Epidermal melanocyte (primary cell): Measurements from ENCODE around the gene RNF225.
"Not testable (repeated sequence)": the region's sequence is repeated elsewhere in the genome, so short reads cannot be mapped to it uniquely, and the experiment has no call there.

ENCODE experiments used
- DNase-seq: peaks from one replicate; pipeline ENCODE4 v3.0.0; 2011; ENCODE audit warnings: low spot score; ENCODE audit not compliant: insufficient read length

Gene RNF225

GRCh38 chr19:58407658-58408151 is 12.2 kb downstream of the RNF225 start:
- no peak for DNase-seq

DNA sequence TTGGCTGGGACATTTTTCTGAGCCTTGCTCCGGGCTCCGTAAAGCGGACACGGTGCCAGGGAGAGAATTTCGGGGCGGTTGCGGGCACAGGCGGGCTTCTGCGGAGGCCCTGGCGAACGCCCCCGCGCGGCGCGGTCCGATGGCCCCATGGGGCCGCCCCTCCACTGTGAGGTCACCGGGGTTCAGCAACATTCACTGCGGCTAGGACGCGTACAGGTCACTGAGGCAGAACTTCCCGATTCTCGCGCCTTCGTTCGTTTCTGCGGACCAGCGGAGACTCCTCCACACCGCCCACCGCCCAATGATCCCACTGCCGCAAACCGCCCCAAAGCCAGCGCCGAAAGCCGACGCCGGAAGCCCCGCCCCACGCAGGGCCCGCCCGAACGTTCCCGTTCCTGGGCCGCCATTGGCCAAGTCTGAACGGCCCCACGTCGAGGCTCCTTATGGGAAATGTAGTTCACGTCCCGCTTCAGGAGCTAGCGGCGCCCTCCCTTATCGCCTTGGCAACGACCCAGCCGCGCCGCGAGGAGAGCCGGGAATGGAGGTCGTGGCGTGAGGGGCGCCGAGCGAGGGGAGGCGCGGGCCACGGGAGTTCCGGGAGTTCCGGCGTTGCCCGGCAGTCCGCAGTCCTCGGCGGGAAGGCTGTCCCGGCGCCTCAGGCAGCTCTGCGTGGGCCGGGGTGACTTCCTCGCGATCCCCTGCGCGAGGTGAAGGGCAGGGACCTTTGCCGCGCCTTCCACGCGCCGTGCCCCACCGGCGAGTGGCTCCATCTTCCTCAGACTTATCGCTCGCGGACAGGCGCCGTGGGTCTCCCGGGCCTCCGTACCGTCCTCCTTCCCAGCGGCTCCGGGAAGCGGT is 12.9 kb downstream of the RNF225 start, which contains the start of gene ZNF584:
Gene ZNF584, plus strand, starts transcription at position 498 of the 858 bp plus-strand sequence. CDS start 499 bp downstream, outside the sequence.
- DNase-seq, result peak; percentile 95

DNA sequence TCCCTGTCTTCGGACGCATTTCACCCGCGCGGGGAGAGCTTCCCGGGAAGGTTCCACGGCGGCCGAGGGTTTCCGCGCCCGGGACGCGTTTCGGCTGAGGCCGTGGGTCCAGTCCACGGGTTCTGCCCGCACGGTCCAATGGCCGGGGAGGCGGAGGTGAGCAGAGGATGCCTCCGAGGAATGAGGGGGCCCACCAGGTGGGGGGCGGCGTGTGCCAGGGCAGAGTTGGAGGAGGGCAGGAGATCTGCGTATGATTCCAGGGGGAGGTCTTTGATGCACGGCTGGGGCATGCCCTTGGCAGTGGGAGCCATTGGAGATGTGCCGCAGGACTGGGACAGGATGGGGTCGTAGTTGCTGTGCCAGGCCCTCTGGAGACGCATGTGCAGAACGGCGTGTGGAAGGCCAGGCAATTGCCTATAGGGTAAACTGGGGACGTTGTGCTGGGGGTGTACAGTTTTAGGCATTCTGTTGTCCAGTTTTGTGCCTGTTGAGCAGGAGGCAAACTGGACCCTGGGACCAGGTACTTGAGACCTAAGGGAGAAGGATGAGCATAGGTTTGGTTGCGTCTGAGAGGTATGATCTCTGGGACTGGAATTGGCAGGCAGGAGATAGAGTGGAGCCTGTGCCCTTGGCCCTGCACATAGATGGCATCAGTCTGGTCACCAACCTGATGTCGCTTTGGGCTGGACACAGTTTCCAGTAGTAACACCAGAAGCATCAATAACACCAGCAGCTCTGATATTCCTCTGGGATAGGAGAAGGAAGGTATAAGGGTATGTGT is 13.7 kb downstream of the RNF225 start:
- no peak for DNase-seq

DNA sequence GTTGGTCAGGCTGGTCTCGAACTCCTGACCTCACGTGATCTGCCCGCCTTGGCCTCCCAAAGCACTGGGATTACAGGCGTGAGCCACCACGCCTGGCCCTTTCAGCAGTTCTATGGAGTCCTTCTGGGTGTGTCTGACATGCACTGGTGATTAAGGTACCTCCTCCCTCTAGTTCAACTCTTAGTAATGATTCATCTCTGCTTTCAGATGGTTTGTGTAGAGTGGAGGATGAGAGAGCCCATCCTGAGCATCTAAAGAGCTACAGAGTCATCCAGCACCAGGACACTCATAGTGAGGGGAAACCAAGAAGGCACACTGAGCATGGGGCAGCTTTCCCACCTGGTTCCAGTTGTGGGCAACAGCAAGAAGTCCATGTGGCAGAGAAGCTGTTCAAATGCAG is 21.1 kb downstream of the RNF225 start:
- DNase-seq, result no peak

- DNase-seq, result no peak
Measured at GRCh38 chr19:58417071-58417470, 21.6 kb downstream of the RNF225 start.

DNA sequence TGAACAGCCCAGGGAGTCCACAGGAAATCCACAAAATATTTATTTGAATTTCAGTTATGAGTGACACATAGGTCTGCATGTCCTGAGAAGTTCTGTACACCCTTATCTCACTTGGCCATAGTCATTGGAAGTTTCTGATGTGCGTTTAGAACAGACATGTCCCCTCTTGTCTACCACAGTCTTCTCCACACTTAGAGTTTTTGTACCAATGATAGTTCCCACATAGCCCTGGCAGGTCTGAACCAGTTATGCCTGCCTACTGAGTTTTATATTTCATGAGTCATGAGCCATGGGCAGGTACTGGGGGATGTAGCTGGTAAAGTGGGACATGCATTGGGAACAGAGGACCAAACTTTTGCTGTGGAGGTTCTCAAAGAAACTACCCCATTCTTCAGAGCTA is 33.2 kb downstream of the RNF225 start:
- DNase-seq, result no peak

DNA sequence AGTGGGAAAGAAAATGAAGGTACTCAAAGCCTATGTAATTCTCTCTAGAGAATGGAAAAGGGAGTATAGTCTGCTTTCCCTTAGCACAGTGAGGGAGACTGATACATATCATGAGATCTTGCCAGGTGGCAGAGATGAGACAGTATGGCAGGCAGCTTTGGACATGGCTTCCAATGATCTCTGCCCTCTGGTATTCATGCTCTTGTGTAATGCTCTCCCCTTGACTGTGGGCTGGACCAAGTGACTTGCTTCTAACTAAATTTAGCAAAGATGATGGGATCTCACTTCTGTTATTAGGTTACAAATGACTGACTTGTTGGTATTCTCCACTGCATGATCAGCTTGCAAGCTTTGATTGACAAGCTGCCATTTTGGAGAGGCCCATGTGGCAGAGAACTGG is 34.3 kb downstream of the RNF225 start:
- DNase-seq, result no peak

- DNase-seq, result no peak
Measured at GRCh38 chr19:58434217-58434616, 38.8 kb downstream of the RNF225 start.

DNA sequence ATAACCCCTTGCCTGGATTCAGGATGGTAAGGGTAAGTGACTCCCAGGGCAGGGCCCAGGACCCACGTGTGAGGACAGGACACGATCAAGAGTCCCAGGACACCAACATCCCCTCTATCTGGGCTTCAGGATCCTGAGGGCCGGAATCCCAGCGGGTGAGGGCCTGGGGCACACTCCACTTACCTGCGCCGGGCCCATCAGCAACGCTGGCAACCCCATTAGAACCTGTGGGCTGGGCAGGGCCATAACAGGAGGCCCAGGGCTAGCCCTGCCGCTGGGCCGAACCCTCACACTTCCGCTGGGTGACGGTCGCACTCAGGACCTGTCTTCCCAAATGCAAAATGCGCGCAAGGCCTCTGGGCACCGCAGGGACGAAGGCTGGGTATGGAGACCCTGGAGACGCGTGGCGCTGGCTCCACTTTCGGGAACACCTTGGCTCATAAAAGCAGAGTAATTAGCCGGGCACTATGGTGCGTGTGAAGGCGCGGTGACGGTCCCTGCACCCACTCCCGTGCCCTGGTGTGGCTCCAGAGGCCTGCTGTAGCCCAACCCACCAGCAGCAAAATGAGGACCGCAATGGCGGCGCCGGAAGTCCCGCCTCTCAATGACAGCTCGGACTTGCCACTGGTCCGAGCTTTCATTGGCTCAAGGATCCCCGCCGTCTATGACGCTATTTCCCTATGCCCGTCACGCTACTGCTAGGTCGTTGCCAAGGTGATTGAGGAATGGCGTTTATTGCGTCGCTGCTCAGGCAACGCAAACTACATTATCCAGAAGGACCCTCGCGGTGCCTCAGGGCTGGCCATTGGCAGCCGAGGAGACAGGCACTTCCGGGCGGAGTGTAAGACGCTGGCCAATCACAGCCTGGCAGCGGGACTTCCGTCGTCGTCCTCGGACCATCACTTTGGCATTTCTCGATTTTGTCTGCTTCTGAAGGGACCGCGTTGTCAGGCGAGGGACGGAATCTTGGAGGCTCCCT is 44.4 kb downstream of the RNF225 start, which contains the start of gene ZNF132:
Gene ZNF132, minus strand, starts transcription at position 578 of the 979 bp plus-strand sequence. Its CDS starts 332 bp downstream, at position 246.
- peak; percentile 98 for DNase-seq

DNA sequence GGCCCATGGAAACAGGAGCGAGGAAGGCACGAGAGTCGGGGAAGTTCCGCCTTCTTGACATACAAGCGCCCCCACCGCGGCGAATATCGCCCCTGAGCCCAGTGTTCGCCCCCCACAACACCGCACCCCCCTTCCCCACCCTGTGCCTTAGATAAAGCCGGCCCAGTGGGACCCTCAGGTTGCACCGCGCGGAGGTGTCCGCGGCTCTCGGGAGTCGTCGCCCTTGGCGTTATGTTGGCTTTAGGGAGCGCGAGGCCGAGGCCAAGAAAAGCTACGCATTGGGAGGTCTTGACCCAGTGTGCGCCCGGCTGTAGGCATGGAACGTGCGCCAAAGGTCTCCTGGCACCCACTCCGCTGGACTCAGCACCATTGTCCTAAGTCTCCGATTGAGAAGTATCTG is 45.1 kb downstream of the RNF225 start:
- no peak for DNase-seq

DNA sequence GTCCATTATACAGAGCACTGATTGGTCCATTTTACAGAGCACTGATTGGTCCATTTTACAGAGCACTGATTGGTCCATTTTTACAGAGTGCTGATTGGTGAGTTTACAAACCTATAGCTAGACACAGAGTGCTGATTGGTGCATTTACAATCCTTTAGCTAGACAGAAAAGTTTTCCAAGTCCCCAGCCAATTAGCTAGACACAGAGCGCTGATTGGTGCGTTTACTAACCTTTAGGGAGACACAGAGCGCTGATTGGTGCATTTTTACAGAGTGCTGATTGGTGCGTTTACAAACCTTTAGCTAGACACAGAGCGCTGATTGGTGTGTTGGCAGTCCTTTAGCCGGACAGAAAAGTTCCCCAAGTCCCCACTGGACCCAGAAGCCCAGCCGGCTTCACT is 47.5 kb downstream of the RNF225 start:
- DNase-seq, result not testable (repeated sequence)
